GM12878 (cell line): ENCODE measurements around the gene ASH1L. TPM values are rescaled to one million over a fixed set of nuclear protein-coding genes. Genes with fewer than 3 reads are reported as not detected.

ENCODE experiments used
- ATAC-seq: fragments of 200-7000 bp; cut with Tn5 transposase; 3 replicates; pipeline ENCODE4 v1.9.1; 2020; ENCODE audit warnings: mild to moderate bottlenecking, moderate library complexity
- BruUV-seq: library from RNA; stranded (reverse); fragments of 400-500 nt; replicated peaks from 2 replicates; lab custom pipeline; 2021; lab: Mats Ljungman, UMichigan
- CTCF ChIA-PET: fragments of 300-600 bp; sonication (Branson Sonifier 250); formaldehyde crosslinking; extraction: SDS; loops from one replicate; lab custom pipeline; 2021; ENCODE audit warnings: inconsistent platforms; lab: Yijun Ruan, JAX
- POLR2A ChIA-PET: fragments of 350-600 bp; formaldehyde crosslinking; extraction: SDS; loops from one replicate; lab custom pipeline; 2021; ENCODE audit warnings: inconsistent platforms; lab: Charles Lee
- RAD21 ChIA-PET: fragments of 300-600 bp; sonication (Branson Sonifier 250); formaldehyde crosslinking; loops from one replicate; lab custom pipeline; 2023; ENCODE audit warnings: antibody characterized with exemption; ENCODE audit not compliant: unreplicated experiment; lab: Charles Lee
- SMC1A ChIA-PET: fragments of 300-600 bp; sonication (Branson Sonifier 250); formaldehyde crosslinking; loops from one replicate; lab custom pipeline; 2023; ENCODE audit not compliant: unreplicated experiment, uncharacterized antibody; lab: Charles Lee
- DNase-seq: peaks from one replicate; pipeline ENCODE4 v3.0.0-alpha.2; 2011; ENCODE audit warnings: low read depth, low spot score
- FAIRE-seq: peaks from 3 replicates; lab custom pipeline; 2011; peaks lifted over from hg19 to GRCh38; lab: Jason Lieb, UNC
- H2AFZ ChIP-seq: 2 replicates; pipeline ENCODE4 v1.6.0; 2011; ENCODE audit warnings: low read depth, low read length, control low read depth; ENCODE audit not compliant: control insufficient read depth
- H3K27ac ChIP-seq: 2 replicates; pipeline ENCODE4 v1.5.1; 2011; ENCODE audit warnings: control low read depth; ENCODE audit not compliant: control insufficient read depth, insufficient read depth
- H3K27me3 ChIP-seq, 2 experiments: replicated peaks in 1 of 2; 2 replicates each; pipeline versions ENCODE4 v1.6.0 to v1.6.1; 2011; ENCODE audit warnings: low read length in 1 of 2; ENCODE audit not compliant: control insufficient read depth in 2 of 2, insufficient read depth in 2 of 2
- H3K36me3 ChIP-seq, 2 experiments: 2 replicates each; pipeline ENCODE4 v1.5.1; 2011; ENCODE audit warnings: low read length in 1 of 2; ENCODE audit not compliant: control insufficient read depth in 2 of 2, insufficient read depth in 2 of 2
- H3K4me1 ChIP-seq: 2 replicates; pipeline ENCODE4 v1.6.1; 2011; ENCODE audit warnings: mild to moderate bottlenecking, low read length, moderate library complexity, mixed read lengths; ENCODE audit not compliant: control insufficient read depth, insufficient read depth
- H3K4me2 ChIP-seq: 2 replicates; pipeline ENCODE4 v1.6.0; 2011; ENCODE audit warnings: control low read depth; ENCODE audit not compliant: control insufficient read depth, insufficient read depth
- H3K4me3 ChIP-seq: fragments of 200-600 bp; sonication (generic); 2 replicates; pipeline ENCODE4 v1.5.1; 2016
- H3K79me2 ChIP-seq: 2 replicates; pipeline ENCODE4 v1.6.0; 2011; ENCODE audit warnings: low read length; ENCODE audit not compliant: control insufficient read depth, insufficient read depth
- H3K9ac ChIP-seq: 2 replicates; pipeline ENCODE4 v1.8.0; 2011; ENCODE audit warnings: low read length, control low read depth, mixed read lengths; ENCODE audit not compliant: control insufficient read depth, insufficient read depth
- H3K9me3 ChIP-seq: replicated peaks from 3 replicates; pipeline ENCODE4 v1.5.1; 2011; ENCODE audit warnings: mild to moderate bottlenecking, low read length; ENCODE audit not compliant: control insufficient read depth, insufficient read depth
- H4K20me1 ChIP-seq: 2 replicates; pipeline ENCODE4 v1.6.0; 2011; ENCODE audit not compliant: control insufficient read depth, insufficient read depth
- CREB1 ChIP-seq: IDR thresholded peaks from 2 replicates; pipeline ENCODE4 v1.6.1; 2012; ENCODE audit warnings: low read depth, mild to moderate bottlenecking, inconsistent platforms
- ESRRA ChIP-seq: IDR thresholded peaks from 2 replicates; pipeline ENCODE4 v1.6.1; 2012; ENCODE audit warnings: mild to moderate bottlenecking, low read length, improper control_type of control experiment
- FOXM1 ChIP-seq: IDR thresholded peaks from 2 replicates; pipeline ENCODE4 v1.6.1; 2012; ENCODE audit warnings: low read depth, mild to moderate bottlenecking, inconsistent platforms, low read length, moderate library complexity
- HCFC1 ChIP-seq: fragments of 150-350 bp; IDR thresholded peaks from 2 replicates; pipeline ENCODE4 v1.6.1; 2014; ENCODE audit warnings: low read length
- PML ChIP-seq: IDR thresholded peaks from 2 replicates; pipeline ENCODE4 v1.6.1; 2012; ENCODE audit warnings: low read length, inconsistent platforms
- ZNF217 ChIP-seq: fragments of 450-650 bp; IDR thresholded peaks from 2 replicates; pipeline ENCODE4 v1.6.1; 2017; ENCODE audit warnings: antibody characterized with exemption, mild to moderate bottlenecking
- WGBS: methylation state at CpG from one replicate; pipeline ENCODE4 v1.1.6; 2016; ENCODE audit warnings: low lambda C conversion rate; ENCODE audit not compliant: insufficient replicate concordance, insufficient coverage; ENCODE audit errors: missing lambda C conversion rate; 5-methylcytosine and 5-hydroxymethylcytosine counted together
- in situ Hi-C: fragments of 300-500 bp; cut with MboI; formaldehyde crosslinking; loops from 9 replicates; pipeline ENCODE4 v1.14.3; 2018; ENCODE audit warnings: mixed read lengths
- intact Hi-C: fragments of 100-400 bp; cut with micrococcal nuclease; formaldehyde crosslinking; loops from one replicate; pipeline ENCODE4 v1.14.2; 2022; ENCODE audit not compliant: unreplicated experiment
- polyA plus RNA-seq, 11 experiments: library from polyadenylated mRNA; depleted of rRNA in 4 of 11; unstranded in 6 of 11; stranded (reverse) in 5 of 11; fragments of >200 nt; fragmentation: Nextera tagmentation in 4 of 11; fragmentation: Illumina TruSeq in 1 of 11; extraction: Ambion mirVana in 4 of 11; extraction: Trizol in 1 of 11; gene quantifications; 1 replicate in 1 of 11; 2 replicates in 10 of 11; pipeline versions ENCODE4 v1.2.1 to v1.2.3, GENCODE V29; 2011 to 2016; ENCODE audit warnings: inconsistent platforms in 2 of 11, missing spikeins in 2 of 11, low read depth in 1 of 11
- total RNA-seq, 4 experiments: library from RNA; depleted of rRNA in 3 of 4; stranded (reverse); fragments of >200 nt in 3 of 4; fragmentation: Illumina TruSeq in 1 of 4; extraction: Trizol in 1 of 4; gene quantifications; 2 replicates each; pipeline versions ENCODE4 v1.2.1 to v1.2.3, GENCODE V29; 2013 to 2021
- TF ChIP-seq, protein P1 (sequence below): fragments of 450-650 bp; IDR thresholded peaks from 2 replicates; pipeline ENCODE4 v1.6.1; 2014; ENCODE audit warnings: mild to moderate bottlenecking
- TF ChIP-seq, protein P2 (sequence below): fragments of 450-650 bp; formaldehyde crosslinking; IDR thresholded peaks from 2 replicates; pipeline ENCODE4 v1.4.0; 2022; ENCODE audit warnings: mild to moderate bottlenecking, moderate library complexity

The ASH1L gene
- total and polyA plus RNA-seq, 10 of the 15 experiments (the other 5 are each of a cell fraction or from before 2014, with no cell fraction given), result 1.7 to 23.9 (median 16.6) TPM

DNA sequence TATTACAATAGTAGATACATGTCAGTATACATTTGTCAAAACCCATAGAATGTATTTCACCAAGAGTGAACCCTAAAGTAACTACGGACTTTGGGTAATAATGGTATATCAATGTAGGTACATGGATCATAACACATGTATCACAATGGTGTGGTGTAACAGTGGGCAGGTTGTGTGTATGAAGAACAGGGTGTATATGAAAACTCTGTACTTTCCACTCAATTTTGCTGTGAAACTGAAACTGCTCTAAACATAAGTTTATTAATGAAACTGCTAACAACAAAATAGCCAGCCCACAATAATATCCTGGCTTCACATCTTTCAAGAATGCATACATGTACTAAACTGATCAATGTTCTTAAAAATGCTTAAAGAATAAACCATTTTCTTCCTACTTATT, 151.7 kb downstream of the ASH1L start:
- CTCF ChIA-PET, result no interaction called here
- no peak for FAIRE-seq
- BruUV-seq, result no TSS peak

More for the DNA sequence above, 151.7 kb downstream of the ASH1L start:
- H3K27ac ChIP-seq, result no peak overlapping the region; the same call in 1 of the 2 replicates
- RAD21 ChIA-PET, result no interaction called here
- H3K4me1 ChIP-seq, result peaks cover 10% of the 10 kb centered on the region
- H3K27me3 ChIP-seq, result no peaks in the 10 kb centered on the region
- peaks cover 0 to 14% of the 10 kb centered on the region in 2 experiments for H3K36me3 ChIP-seq
- intact Hi-C loops (no loop called here), in situ Hi-C loops (no loop called here)
- DNase-seq (peak; percentile 8), ATAC-seq (peak; percentile 75)
- H4K20me1 ChIP-seq, result no peaks in the 10 kb centered on the region
- H3K4me2 ChIP-seq, result peak overlapping the region; percentile 67; the same call in 1 of the 2 replicates
- no peaks in the 10 kb centered on the region for H3K9me3 ChIP-seq
- SMC1A ChIA-PET, result no interaction called here
- H3K9ac ChIP-seq, result no peak overlapping the region
- no peak overlapping the region for H3K4me3 ChIP-seq
- WGBS, result 97% methylated on average over 1 of the region's 1 CpG
- POLR2A ChIA-PET, result interaction anchor here (1.0 kb wide), 1 partner anchor 10 kb away, joined by 3 read pairs; no protein-coding TSS in a partner anchor
- no peak for TF ChIP-seq FOXM1
- TF ChIP-seq, protein P1, sequence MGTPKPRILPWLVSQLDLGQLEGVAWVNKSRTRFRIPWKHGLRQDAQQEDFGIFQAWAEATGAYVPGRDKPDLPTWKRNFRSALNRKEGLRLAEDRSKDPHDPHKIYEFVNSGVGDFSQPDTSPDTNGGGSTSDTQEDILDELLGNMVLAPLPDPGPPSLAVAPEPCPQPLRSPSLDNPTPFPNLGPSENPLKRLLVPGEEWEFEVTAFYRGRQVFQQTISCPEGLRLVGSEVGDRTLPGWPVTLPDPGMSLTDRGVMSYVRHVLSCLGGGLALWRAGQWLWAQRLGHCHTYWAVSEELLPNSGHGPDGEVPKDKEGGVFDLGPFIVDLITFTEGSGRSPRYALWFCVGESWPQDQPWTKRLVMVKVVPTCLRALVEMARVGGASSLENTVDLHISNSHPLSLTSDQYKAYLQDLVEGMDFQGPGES, result no peak
- TF ChIP-seq CREB1, result no peak
- TF ChIP-seq ESRRA, result no peak
- TF ChIP-seq HCFC1, result no peak
- TF ChIP-seq ZNF217, result no peak
- no peak for TF ChIP-seq PML
- TF ChIP-seq, protein P2, sequence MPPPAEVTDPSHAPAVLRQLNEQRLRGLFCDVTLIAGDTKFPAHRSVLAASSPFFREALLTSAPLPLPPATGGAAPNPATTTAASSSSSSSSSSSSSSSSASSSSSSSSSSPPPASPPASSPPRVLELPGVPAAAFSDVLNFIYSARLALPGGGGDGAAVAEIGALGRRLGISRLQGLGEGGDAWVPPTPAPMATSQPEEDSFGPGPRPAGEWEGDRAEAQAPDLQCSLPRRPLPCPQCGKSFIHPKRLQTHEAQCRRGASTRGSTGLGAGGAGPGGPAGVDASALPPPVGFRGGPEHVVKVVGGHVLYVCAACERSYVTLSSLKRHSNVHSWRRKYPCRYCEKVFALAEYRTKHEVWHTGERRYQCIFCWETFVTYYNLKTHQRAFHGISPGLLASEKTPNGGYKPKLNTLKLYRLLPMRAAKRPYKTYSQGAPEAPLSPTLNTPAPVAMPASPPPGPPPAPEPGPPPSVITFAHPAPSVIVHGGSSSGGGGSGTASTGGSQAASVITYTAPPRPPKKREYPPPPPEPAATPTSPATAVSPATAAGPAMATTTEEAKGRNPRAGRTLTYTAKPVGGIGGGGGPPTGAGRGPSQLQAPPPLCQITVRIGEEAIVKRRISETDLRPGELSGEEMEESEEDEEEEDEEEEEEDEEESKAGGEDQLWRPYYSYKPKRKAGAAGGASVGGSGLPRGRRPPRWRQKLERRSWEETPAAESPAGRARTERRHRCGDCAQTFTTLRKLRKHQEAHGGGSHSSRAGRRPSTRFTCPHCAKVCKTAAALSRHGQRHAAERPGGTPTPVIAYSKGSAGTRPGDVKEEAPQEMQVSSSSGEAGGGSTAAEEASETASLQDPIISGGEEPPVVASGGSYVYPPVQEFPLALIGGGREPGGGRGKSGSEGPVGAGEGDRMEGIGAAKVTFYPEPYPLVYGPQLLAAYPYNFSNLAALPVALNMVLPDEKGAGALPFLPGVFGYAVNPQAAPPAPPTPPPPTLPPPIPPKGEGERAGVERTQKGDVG (CRISPR knock-in tag), result no peak
- TF ChIP-seq, all 136 proteins: peak for 0
- Histone ChIP-seq H2AFZ (no peak overlapping the region), H3K79me2 (no peaks in the 10 kb centered on the region; the same call in 1 of the 2 replicates)
